HG03159 (cell line): ENCODE measurements around the gene PCDH9.

Source experiments
- ATAC-seq: cut with Tn5 transposase; IDR thresholded peaks from one replicate; pipeline ENCODE4 v1.9.1; 2021; ENCODE audit warnings: mild to moderate bottlenecking, moderate library complexity; ENCODE audit not compliant: unreplicated experiment

Gene PCDH9

DNA sequence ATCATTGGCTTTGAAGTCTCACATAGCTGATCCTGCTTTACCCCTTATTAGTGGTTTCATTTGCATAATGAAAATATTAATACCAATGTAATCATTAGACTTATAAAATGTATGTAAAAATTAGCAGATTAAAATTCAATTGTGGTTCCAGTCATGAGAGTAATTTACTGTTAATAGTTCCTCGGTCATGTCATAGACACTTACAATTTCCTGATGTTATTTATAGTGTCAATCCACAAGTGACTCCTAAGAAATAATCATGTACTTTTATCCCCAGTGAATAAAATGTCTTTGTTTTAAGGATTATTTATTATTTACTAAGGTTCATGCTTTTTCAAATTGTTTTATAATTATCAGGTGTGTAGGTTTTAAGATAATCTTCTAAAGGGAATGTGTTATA, 138.5 kb downstream of the PCDH9 start:
- no peak for ATAC-seq

DNA sequence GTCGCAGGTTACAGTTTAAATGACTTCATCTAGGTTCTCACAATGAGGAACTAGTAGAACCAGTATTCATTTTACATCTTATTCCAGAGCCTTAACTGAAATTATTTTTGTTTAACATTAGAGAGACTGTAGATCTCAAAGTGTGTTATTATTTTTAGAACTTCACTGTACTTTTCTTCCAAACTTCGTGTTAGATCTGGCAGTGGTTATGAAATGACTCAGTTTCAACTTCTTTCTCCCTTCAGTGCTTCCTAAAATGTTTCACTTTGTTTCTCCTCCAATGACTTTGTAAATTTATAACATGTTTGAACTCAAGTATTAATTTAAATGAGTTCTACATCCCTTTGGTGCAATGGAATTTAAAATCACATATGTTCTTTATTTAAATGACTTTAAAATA, 139.3 kb downstream of the PCDH9 start:
- no peak for ATAC-seq

DNA sequence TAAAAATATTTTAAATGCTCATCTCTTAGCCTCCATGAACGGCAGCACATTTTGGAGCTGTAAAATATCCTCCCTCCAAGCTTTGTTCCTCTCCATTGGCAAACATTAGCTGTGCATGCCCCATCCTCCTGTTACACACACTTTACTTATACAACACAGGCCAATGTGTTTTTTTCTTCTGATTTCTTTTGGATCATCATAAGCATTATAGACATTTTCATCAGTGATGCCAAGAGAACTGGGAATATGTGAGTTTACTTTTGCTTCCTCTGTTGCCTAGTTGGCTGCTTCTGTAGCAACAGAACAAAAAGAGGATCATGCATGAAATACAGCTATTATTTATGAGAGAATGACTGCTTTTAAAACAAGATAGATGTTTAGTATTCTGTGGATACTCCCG, 142.6 kb downstream of the PCDH9 start:
- no peak for ATAC-seq

DNA sequence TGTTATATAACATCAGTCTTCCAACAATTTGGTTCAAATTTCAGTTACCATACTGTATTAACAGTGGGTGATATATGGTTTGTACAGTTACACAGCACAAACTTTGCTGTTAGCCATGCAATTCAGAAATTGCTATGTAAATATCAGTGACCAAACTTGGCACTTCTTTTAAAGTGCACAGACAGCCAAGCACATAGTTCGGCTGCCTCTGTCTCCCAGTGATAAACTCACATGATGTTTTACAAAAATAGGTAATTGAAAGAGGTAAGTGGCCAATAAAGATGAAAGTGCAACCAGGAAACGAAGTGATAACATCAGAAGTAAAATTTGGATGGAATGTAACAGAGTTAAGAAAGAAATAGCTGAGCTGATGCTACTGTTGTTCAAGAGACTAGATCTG, 143.9 kb downstream of the PCDH9 start:
- ATAC-seq: no peak

GRCh38 chr13:67084066-67084465, 146.1 kb downstream of the PCDH9 start:
- no peak for ATAC-seq

DNA sequence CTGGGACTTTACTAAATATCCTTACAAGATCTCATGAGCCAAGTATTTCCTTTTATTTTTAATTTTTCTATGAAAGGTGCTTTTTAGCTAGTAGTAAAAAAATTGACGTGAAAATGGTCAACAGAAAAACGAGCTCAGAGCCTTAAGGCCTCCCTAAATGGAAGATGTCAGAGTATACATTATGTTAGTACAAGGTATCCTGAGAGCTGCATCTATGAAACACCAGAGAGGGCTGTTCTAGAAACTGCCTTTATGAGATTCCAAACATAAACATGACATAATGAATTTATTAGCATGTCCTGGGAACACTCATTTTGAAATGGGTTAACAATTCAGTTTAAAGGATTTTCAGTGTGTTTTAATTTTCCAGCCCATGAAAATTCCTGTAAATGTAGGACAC, 146.6 kb downstream of the PCDH9 start:
- ATAC-seq: no peak

GRCh38 chr13:67080351-67080750, 149.8 kb downstream of the PCDH9 start:
- ATAC-seq: no peak

- no peak for ATAC-seq
Measured at GRCh38 chr13:67078062-67078461, 152.1 kb downstream of the PCDH9 start.

- no peak for ATAC-seq
Measured at GRCh38 chr13:67077132-67077531, 153.0 kb downstream of the PCDH9 start.

DNA sequence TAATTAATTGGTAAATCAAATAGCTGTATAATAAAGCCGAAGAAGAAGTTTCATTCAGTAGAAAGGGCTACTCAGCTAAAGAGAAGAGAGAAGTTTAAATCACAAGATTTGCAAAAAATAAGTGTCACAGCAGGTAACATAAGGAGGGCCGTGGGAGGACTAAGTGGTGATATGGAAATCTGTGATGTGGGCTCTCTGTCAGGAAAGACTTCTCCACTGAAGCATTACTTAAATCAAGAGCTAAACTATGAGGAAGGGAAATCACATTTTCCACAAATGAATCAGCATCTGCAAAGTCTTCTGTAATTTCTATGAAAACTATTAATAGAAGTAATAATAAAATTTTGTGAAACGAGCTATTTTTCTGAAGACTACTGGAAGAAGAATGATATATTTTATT, 153.8 kb downstream of the PCDH9 start:
- no peak for ATAC-seq

GRCh38 chr13:67075239-67075638, 154.9 kb downstream of the PCDH9 start:
- ATAC-seq: no peak

- no peak for ATAC-seq
Measured at GRCh38 chr13:67071918-67072598, 158.1 kb downstream of the PCDH9 start.

GRCh38 chr13:67070306-67070705, 159.8 kb downstream of the PCDH9 start:
- ATAC-seq: no peak

DNA sequence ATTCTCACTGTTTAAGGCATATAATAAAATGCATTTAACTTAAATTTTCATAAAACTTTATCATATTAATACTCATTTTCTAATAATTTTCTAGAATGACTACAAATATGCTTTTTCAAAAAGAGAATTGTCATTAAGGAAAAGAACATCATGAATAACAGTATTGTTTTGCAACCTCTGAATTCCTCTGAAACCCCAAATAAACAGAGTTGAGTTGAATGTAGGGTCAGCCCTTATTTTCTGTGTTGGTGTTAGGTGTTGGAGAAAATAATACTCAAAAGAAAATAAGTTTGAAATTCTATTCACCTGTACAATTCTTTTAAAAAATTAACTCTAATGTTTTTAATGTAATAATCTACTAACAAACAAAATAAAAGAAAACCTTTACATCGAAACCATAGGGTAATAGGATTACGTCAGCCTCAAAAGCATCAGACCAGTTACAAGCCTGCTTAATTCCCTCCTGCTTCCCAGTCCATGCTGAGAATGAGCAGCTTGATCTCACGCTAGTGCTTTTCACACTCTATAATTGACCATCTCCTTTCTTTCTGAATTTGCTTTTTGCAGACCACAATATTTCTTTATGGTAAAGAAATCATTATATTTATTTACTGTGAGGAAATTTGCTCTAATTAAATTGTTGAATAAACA, 160.9 kb downstream of the PCDH9 start:
- no peak for ATAC-seq

DNA sequence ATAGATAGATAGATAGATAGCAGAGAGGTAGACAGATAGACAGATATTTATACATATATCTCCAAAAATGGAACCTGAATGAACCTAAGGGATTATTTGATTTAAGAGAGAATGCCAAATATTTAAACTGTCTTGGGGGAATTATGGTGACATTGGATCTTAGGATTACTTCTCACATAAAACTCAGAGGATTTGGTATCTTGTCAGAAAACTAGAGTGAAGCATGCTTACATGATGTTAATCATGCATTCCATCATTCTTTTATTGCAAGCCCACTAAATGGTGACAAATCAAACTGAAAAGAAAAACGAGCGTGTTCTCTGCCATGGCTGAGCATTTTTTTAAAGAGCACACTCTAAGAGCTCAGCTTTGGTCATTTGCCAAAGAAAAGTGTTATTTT, 165.2 kb downstream of the PCDH9 start:
- ATAC-seq: no peak

GRCh38 chr13:67063036-67063435, 167.1 kb downstream of the PCDH9 start:
- no peak for ATAC-seq

DNA sequence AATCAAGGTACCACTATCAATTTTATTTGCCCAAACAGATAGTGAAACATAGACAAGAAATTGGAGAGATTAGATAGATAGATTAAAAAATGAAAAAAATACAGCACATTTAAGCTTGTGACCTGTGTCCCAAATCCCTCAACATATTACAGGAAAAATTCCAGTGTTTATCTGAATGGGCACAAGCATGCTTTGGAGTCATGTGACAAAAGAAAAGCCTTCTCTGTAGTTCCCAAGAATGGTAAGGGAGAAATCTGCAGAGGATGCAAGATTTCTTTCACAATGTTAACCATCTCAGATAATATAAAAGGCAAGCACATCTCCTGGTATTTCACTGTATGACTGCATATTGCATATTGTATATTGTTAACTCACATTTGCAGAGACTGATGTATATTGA, 168.0 kb downstream of the PCDH9 start:
- ATAC-seq: no peak

DNA sequence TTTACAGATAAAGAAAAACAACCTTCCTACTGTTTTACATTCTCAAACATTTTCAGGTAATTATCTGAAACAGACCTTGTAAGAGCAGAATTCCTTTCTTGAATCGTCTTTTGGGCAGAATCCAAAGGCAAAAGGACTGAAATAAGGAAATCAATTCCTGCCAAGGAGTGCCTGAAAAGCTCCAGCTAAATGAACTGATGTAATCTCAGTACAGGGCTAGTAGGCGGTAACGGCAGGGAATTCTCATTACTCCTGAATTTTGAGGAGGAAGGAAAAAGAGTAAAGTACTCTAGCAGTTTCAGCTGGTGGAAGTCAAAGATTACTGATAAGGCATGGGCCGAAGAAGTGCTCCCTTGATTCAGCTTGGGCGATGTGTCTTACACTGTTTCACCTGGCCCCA, 168.4 kb downstream of the PCDH9 start:
- no peak for ATAC-seq

DNA sequence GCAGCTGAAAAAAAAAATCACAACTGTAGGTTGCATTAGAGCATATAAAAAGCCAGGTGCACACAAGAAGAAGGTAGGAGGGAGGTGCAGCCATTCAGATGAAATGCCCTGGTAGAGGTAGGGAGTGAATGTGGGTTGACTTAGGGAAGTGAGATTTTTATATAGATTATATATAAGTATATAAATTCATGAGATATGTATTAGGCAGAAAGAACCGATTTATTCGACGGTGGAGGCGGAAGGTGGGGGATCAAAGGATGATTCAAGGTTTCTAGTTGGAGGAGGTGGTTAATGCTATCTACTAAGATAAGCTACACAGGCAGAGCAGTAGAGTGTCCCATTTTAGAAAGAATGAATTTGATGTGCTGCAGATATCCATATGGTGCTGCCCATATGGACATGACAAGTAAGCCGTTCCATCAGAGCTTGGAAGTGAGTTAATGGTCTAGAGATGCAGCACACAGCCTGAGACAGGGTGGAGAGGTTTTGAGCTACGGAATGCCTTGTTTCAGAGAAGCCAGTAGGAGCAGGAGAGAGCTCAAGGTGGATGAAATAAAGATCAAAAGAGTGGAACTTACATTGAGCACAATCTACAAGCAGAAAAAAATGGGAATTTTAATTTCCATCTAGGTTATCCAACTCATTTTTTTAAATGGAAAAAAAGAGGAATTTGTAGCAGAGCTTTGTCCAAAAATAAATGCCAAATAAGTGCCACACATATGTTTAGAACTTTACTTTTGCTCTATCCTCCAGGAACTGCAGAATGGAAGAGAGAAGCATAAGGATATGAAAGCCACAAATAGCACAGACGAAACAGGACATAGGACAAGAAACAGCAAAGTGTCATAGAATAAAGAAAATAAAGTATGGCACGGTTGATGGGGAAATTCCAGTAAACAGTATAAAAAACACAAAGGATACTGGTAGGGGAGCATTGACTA, 177.3 kb downstream of the PCDH9 start:
- no peak for ATAC-seq

DNA sequence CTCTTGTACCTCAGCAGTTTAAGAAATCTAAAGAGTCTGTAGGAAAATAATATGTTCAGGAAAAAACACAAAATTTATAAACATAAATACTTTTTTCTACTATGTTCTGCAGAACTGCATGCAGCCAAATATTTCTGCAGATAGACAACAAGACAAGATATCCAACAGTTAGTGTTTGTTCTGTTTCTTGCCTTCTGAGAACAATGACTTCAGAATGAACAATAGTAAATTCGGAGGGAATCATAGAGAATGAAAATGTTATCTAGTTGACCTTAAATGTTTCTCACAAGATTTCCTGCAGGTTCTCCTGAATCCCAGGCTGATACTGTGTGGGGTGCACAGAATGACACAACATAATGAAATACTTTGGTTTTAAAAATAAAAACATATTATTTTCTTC, 180.4 kb downstream of the PCDH9 start:
- no peak for ATAC-seq

DNA sequence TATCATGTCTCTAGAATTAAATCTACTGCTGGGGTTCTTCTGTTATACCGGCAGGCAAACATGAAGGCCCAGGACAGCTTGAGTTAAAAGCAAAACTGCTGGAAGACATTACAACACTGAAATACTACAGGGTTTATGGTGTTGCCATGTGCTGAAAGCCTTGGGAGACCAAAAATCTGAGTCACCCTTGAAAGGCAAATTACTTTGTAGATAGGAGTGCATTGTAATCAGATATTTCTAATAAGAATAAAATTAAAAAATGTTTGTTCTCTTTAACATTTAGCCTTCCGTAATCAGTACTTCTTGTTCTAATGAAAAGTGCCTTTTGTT, 181.3 kb downstream of the PCDH9 start:
- ATAC-seq: no peak
